Measurements from ENCODE around the gene PDE8A.
A peak's percentile ranks its signal among the peaks of the same experiment; 100 is the strongest.

The PDE8A gene

DNA sequence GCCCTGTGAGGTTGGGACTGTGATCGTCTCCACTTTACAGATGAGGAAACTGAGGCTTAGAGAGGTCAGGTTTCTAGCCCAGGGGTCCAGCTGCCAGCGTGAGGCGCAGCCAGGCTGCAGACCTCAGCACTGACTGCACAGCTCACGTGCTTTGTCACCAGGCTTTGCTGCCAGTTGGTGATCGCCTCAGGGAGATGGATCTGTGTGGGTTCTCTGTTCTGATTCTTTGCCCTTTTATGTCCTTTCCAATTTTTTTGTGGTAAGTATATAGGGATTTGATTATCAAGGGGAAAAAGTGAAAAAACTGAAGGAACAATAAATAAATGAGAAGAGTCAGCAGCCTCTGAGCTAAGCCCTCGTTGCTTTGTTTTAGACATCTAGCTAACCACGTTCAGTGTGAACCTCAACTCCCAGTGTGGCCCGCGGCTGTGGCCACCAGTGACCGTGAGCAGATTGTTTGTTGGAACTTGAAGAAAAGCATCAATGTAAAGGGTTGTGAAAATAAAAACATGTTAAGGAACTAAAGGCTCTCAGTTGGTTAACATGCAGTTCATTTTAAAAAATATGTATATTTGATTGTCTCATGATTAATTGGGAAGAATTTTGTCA lies 117.6 kb downstream of the PDE8A start:
- no peak for DNase-seq

GRCh38 chr15:85100186-85100937 lies 118.7 kb downstream of the PDE8A start:
- peak; percentile 36 for DNase-seq

GRCh38 chr15:85104584-85104983 lies 122.9 kb downstream of the PDE8A start:
- no peak for DNase-seq

DNA sequence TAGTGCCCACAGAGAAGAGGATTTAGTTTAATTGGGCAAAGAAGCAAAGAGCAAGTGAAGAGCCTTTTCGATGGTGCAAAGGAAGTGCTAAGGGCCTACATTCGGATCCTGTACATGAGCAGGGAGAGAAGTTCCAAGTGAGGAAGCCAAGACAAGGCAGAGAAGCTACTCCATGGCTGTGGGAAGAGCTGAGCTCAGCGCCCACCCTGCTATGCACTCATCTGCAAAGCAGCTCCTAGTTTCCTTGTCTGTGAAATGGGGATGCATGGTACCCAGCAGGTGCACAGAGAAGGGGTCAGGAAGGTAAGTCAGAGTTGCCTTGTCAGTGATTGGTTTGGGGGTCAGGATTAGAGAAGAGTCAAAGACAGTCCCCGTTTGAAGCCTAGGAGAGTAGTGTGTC lies 126.5 kb downstream of the PDE8A start:
- DNase-seq: no peak

GRCh38 chr15:85109333-85109732 lies 127.7 kb downstream of the PDE8A start:
- no peak for DNase-seq

GRCh38 chr15:85112997-85113396 lies 131.3 kb downstream of the PDE8A start:
- DNase-seq: no peak

DNA sequence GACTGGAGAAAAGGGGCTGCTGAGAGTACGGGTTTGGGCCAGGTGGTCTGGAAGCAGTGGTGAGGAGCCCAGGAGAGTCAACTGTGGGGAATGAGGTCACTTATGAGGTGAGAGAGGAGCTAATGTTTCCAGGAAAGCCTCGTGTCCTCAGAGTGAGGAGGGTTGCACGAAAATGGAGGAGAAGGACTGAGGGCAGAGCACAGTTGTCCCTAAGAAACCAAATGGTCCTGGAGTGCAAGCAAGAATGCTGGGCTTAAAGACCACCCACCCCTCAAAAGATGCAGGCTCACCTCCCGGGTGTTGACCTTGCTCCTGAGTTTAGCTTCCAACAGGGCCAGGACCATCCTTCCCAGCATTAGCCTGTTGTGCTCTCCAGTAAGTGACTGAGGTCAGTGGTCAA lies 133.2 kb downstream of the PDE8A start:
- DNase-seq: no peak

DNA sequence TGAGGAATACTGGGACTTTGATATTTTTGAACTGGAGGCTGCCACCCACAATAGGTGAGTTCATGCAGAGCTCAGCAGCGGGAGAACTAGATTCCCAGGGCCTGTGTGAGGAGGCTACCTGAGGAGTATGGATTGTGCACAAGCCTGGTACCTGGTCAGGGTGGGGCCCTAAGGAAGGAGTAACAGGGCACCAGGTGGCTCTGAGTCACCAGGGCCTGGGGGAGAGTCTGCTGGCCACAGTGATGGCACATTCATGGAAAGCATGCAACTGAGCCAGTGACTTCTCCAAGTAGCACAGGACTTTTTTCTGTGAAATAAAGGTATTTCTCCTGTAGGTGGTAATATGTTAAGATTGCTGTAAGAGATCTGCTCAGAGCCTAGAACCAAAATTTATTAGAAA lies 134.4 kb downstream of the PDE8A start:
- DNase-seq: no peak

- DNase-seq: no peak
These were observed 134.8 kb downstream of the PDE8A start for GRCh38 chr15:85116494-85116893.

- DNase-seq: no peak
These were observed 135.4 kb downstream of the PDE8A start for GRCh38 chr15:85116925-85117646.

DNA sequence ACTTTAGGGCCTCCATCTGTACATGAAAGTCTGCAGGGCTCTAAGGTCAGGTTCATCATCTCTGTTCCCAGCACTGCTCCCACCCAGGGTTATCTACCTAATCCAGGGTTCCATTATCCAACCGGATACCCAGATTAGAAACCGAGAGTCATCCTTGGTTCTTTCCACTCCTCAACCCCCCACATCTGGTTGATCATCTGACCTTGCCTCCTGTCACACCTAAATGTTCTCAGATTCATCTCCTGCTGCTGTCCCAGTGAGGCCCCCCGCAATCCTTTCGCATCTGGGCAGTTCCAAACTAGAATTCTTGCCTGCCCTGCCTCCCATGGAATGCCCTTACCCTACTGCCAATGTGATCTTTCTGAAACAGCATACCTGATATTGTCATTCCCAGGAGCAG lies 136.5 kb downstream of the PDE8A start:
- no peak for DNase-seq

DNA sequence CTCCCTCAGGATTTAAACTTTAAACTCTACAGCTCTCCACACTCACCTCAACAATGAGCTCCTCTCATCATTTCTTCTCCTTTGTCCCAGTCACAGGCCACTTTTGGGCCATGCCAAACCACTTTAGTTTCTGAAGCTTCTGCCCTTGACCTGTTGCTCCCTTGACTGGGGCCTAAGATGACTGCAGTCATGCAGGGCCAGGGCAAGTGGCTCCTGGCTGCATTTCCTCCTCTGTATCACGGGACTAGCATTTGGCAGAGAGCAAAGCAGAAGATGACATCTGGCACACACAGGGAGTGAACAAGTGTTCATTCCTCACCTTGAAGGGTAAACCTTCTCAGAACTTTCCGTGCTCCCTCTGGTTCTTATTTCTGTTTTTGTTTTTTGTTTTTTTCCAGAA lies 136.9 kb downstream of the PDE8A start:
- no peak for DNase-seq

GRCh38 chr15:85120351-85121113 lies 138.9 kb downstream of the PDE8A start:
- no peak for DNase-seq

GRCh38 chr15:85124173-85124572 lies 142.5 kb downstream of the PDE8A start:
- DNase-seq: no peak

DNA sequence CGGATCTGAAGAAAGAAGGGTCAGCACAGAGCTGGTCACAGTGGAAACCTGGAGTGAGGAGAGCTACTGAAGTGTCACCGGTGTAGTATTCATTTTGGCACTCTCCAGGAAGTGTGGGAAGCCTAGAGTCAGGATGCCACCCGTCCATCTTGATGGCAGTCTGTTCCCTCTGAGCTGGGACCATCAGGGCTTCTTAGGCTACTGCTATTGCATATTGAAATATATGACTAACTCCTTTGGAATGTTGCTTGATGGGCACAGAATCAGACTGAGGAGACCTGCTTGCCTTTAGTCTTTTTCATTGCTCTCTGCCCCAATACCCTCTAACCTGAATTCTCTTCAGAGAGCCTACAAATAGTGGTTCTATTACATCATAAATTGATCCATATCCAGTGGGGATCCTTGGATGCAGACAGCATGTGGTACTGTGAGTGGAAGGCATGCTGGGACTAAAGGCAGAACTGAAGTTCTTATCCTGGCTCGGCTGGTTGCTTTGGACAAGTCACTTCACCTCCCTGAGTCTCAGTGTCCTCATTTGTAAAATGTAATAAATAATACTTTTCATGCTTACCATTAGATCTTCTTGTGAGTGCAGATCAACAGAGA lies 143.5 kb downstream of the PDE8A start:
- no peak for DNase-seq

DNA sequence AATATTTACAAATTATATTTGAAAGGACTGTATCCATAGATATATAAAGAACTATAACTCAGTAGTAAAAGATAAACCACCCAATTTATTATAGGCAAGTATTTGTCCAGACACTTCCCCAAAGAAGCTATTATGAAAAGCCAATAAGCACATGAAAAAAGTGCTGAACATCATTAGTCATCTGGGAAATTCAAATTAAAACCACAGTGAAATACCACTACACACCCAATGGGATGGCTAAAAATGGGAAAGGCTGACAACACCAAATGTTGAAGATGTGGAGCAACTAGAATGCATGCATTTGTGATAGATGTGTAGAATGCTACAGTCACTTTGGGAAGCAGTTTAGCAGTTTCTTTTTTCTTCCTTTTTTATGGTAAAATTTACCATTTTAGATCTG lies 147.0 kb downstream of the PDE8A start:
- DNase-seq: no peak

DNA sequence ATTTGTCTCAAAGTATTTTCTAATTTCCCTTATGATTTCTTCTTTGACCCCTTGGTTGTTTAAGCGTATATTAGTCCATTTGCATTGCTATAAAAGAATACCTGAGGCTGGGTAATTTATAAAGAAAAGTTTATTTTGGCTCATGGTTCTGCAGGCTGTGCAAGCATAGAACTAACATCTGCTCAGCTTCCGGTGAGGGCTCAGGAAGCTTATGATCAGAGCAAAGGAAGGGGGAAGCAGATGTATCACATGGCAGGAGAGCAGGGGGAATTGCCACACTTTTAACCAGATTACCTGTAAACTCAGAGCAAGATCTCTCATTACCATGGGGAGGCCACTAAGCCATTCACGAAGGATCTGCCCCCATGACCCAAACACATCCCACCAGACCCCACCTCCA lies 148.2 kb downstream of the PDE8A start:
- no peak for DNase-seq

- DNase-seq: no peak
These were observed 150.3 kb downstream of the PDE8A start for GRCh38 chr15:85131915-85132314.

DNA sequence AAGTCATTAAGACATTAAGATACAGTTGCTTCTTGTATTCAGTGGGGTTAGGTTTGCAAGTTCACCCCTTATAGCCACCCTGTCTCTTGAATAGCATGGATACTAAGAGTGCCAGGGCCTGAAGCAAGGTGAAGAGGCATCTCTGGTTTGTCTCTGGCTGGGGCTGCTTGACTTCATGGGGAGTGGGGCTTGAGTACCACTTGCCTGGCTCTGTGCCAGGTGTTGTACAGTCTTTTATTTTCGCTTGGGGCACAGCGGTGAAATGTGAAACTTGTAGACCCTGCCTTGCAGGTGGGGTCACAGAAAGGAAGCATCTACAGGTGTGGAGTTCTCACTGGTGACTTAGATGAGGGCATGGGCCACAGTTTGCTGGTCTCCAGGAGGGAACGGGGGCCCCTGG lies 152.1 kb downstream of the PDE8A start:
- DNase-seq: no peak

DNA sequence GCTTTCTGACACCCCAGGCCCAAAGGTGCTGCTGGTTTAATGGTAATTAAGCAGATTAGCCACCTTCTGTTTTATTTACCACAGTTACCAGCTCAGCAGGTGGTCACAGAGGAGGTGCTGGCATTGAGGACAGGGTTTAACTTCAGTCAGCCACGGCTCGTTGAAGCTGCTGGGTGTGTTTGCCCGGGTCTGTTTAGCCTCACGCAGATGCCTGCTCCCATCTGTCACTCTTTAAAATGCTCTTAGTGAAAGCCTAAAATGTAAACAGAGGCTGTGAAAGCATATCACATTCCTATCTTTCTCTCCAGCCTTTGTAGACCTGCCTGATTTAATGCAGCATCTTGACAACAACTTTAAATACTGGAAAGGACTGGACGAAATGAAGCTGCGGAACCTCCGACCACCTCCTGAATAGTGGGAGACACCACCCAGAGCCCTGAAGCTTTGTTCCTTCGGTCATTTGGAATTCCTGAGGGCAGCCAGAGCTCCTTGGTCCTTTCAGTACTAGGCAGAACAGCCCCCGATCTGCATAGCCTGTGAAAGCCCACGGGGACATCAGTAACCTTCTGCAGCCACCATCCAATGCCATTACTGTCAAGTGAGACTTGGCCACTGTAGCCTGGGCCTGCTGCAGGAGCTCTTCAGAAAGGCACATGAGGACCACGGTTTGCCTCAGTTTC lies 156.0 kb downstream of the PDE8A start:
- DNase-seq: no peak

GRCh38 chr15:85139391-85139790 lies 157.7 kb downstream of the PDE8A start:
- DNase-seq: peak; percentile 24

- DNase-seq: no peak
These were observed 160.1 kb downstream of the PDE8A start for GRCh38 chr15:85141726-85142125.

All from hematopoietic multipotent progenitor cell treated with erythropoietin and hydrocortisone succinate and interleukin-3 and kit ligand, for 6 days (in vitro differentiated cells).